GM12878 (cell line): ENCODE data around the gene ZFP90. TPM values are rescaled to one million over a fixed set of nuclear protein-coding genes. Genes with fewer than 3 reads are reported as not detected.

Experiments
- ATAC-seq: fragments of 200-7000 bp; cut with Tn5 transposase; 3 replicates; pipeline ENCODE4 v1.9.1; 2020; ENCODE audit warnings: mild to moderate bottlenecking, moderate library complexity
- BruUV-seq: library from RNA; stranded (reverse); fragments of 400-500 nt; replicated peaks from 2 replicates; lab custom pipeline; 2021; lab: Mats Ljungman, UMichigan
- CTCF ChIA-PET: fragments of 300-600 bp; sonication (Branson Sonifier 250); formaldehyde crosslinking; extraction: SDS; loops from one replicate; lab custom pipeline; 2021; ENCODE audit warnings: inconsistent platforms; lab: Yijun Ruan, JAX
- POLR2A ChIA-PET: fragments of 350-600 bp; formaldehyde crosslinking; extraction: SDS; loops from one replicate; lab custom pipeline; 2021; ENCODE audit warnings: inconsistent platforms; lab: Charles Lee
- RAD21 ChIA-PET: fragments of 300-600 bp; sonication (Branson Sonifier 250); formaldehyde crosslinking; loops from one replicate; lab custom pipeline; 2023; ENCODE audit warnings: antibody characterized with exemption; ENCODE audit not compliant: unreplicated experiment; lab: Charles Lee
- SMC1A ChIA-PET: fragments of 300-600 bp; sonication (Branson Sonifier 250); formaldehyde crosslinking; loops from one replicate; lab custom pipeline; 2023; ENCODE audit not compliant: unreplicated experiment, uncharacterized antibody; lab: Charles Lee
- DNase-seq: peaks from one replicate; pipeline ENCODE4 v3.0.0-alpha.2; 2011; ENCODE audit warnings: low read depth, low spot score
- FAIRE-seq: peaks from 3 replicates; lab custom pipeline; 2011; peaks lifted over from hg19 to GRCh38; lab: Jason Lieb, UNC
- H2AFZ ChIP-seq: 2 replicates; pipeline ENCODE4 v1.6.0; 2011; ENCODE audit warnings: low read depth, low read length, control low read depth; ENCODE audit not compliant: control insufficient read depth
- H3K27ac ChIP-seq: 2 replicates; pipeline ENCODE4 v1.5.1; 2011; ENCODE audit warnings: control low read depth; ENCODE audit not compliant: control insufficient read depth, insufficient read depth
- H3K27me3 ChIP-seq, 2 experiments: replicated peaks in 1 of 2; 2 replicates each; pipeline versions ENCODE4 v1.6.0 to v1.6.1; 2011; ENCODE audit warnings: low read length in 1 of 2; ENCODE audit not compliant: control insufficient read depth in 2 of 2, insufficient read depth in 2 of 2
- H3K36me3 ChIP-seq, 2 experiments: 2 replicates each; pipeline ENCODE4 v1.5.1; 2011; ENCODE audit warnings: low read length in 1 of 2; ENCODE audit not compliant: control insufficient read depth in 2 of 2, insufficient read depth in 2 of 2
- H3K4me1 ChIP-seq: 2 replicates; pipeline ENCODE4 v1.6.1; 2011; ENCODE audit warnings: mild to moderate bottlenecking, low read length, moderate library complexity, mixed read lengths; ENCODE audit not compliant: control insufficient read depth, insufficient read depth
- H3K4me2 ChIP-seq: 2 replicates; pipeline ENCODE4 v1.6.0; 2011; ENCODE audit warnings: control low read depth; ENCODE audit not compliant: control insufficient read depth, insufficient read depth
- H3K4me3 ChIP-seq: fragments of 200-600 bp; sonication (generic); 2 replicates; pipeline ENCODE4 v1.5.1; 2016
- H3K79me2 ChIP-seq: 2 replicates; pipeline ENCODE4 v1.6.0; 2011; ENCODE audit warnings: low read length; ENCODE audit not compliant: control insufficient read depth, insufficient read depth
- H3K9ac ChIP-seq: 2 replicates; pipeline ENCODE4 v1.8.0; 2011; ENCODE audit warnings: low read length, control low read depth, mixed read lengths; ENCODE audit not compliant: control insufficient read depth, insufficient read depth
- H3K9me3 ChIP-seq: replicated peaks from 3 replicates; pipeline ENCODE4 v1.5.1; 2011; ENCODE audit warnings: mild to moderate bottlenecking, low read length; ENCODE audit not compliant: control insufficient read depth, insufficient read depth
- H4K20me1 ChIP-seq: 2 replicates; pipeline ENCODE4 v1.6.0; 2011; ENCODE audit not compliant: control insufficient read depth, insufficient read depth
- CHD4 ChIP-seq: fragments of 200-600 bp; sonication (generic); IDR thresholded peaks from 2 replicates; pipeline ENCODE4 v1.6.1; 2016; ENCODE audit warnings: mild to moderate bottlenecking
- NRF1 ChIP-seq: conservative IDR thresholded peaks from 2 replicates; pipeline ENCODE4 v1.6.1; 2011; ENCODE audit warnings: mild to moderate bottlenecking, low read depth, low read length, improper control_type of control experiment
- WGBS: methylation state at CpG from one replicate; pipeline ENCODE4 v1.1.6; 2016; ENCODE audit warnings: low lambda C conversion rate; ENCODE audit not compliant: insufficient replicate concordance, insufficient coverage; ENCODE audit errors: missing lambda C conversion rate; 5-methylcytosine and 5-hydroxymethylcytosine counted together
- in situ Hi-C: fragments of 300-500 bp; cut with MboI; formaldehyde crosslinking; loops from 9 replicates; pipeline ENCODE4 v1.14.3; 2018; ENCODE audit warnings: mixed read lengths
- intact Hi-C: fragments of 100-400 bp; cut with micrococcal nuclease; formaldehyde crosslinking; loops from one replicate; pipeline ENCODE4 v1.14.2; 2022; ENCODE audit not compliant: unreplicated experiment
- polyA plus RNA-seq, 11 experiments: library from polyadenylated mRNA; depleted of rRNA in 4 of 11; unstranded in 6 of 11; stranded (reverse) in 5 of 11; fragments of >200 nt; fragmentation: Nextera tagmentation in 4 of 11; fragmentation: Illumina TruSeq in 1 of 11; extraction: Ambion mirVana in 4 of 11; extraction: Trizol in 1 of 11; gene quantifications; 1 replicate in 1 of 11; 2 replicates in 10 of 11; pipeline versions ENCODE4 v1.2.1 to v1.2.3, GENCODE V29; 2011 to 2016; ENCODE audit warnings: inconsistent platforms in 2 of 11, missing spikeins in 2 of 11, low read depth in 1 of 11
- total RNA-seq, 4 experiments: library from RNA; depleted of rRNA in 3 of 4; stranded (reverse); fragments of >200 nt in 3 of 4; fragmentation: Illumina TruSeq in 1 of 4; extraction: Trizol in 1 of 4; gene quantifications; 2 replicates each; pipeline versions ENCODE4 v1.2.1 to v1.2.3, GENCODE V29; 2013 to 2021

Gene ZFP90
- total and polyA plus RNA-seq, 10 of the 15 experiments (the other 5 are each of a cell fraction or from before 2014, with no cell fraction given), result 3.3 to 20.0 (median 15.4) TPM

DNA sequence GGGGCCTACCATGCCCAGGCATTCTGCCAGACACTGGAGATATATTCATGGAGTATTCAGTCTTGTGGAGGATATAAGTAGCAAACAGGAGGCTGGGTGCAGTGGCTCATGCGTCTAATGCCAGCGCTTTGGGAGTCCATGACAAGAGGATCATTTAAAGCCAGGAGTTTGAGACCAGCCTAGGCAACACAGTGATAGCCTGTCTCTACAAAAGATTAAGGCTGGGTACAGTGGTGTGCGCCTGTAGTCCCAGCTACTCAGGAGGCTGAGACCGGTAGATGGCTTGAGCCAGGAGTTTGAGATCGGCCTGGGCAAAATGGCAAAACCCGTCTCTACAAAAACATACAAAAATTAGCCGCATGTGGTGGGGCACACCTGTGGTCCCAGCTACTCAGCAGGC, 68.4 kb downstream of the ZFP90 start:
- no TSS peak for BruUV-seq
- SMC1A ChIA-PET, result no interaction called here
- Histone ChIP-seq H3K9ac (no peak overlapping the region), H3K4me3 (no peak overlapping the region), H3K4me1 (no peaks in the 10 kb centered on the region), H4K20me1 (no peaks in the 10 kb centered on the region), H2AFZ (no peak overlapping the region), H3K27ac (no peak overlapping the region), H3K27me3 (no peaks in the 10 kb centered on the region), H3K9me3 (no peaks in the 10 kb centered on the region), H3K79me2 (no peaks in the 10 kb centered on the region), H3K4me2 (no peak overlapping the region), H3K36me3 (no peaks in the 10 kb centered on the region)
- CTCF ChIA-PET, result no interaction called here
- in situ Hi-C loops (no loop called here), intact Hi-C loops (no loop called here)
- ATAC-seq (no peak), FAIRE-seq (no peak), DNase-seq (no peak)
- no peak for TF ChIP-seq CHD4
- POLR2A ChIA-PET, result no interaction called here
- RAD21 ChIA-PET, result no interaction called here
- 73% methylated on average over 7 of the region's 7 CpGs for WGBS

DNA sequence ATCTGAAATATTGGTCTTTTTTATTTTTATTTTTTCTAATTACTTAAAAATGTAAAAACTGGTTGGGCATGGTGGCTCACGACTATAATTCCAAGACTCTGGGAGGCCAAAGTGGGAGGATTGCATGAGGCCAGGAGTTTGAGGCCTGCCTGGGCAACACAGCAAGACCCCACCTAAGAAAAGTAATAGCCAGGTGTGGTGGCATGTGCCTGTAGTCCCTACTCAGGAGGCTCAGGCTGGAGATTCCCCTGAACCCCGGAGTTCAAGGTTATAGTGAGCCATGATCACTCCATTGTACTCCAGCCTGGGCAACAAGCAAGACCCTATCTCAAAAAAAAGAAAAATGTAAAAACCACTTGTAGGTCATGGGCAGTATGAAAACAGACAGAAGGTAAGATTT, 69.2 kb downstream of the ZFP90 start:
- no TSS peak for BruUV-seq
- FAIRE-seq (no peak), DNase-seq (no peak), ATAC-seq (no peak)
- intact Hi-C loops, result no loop called here
- TF ChIP-seq NRF1, result no peak
- Histone ChIP-seq H4K20me1 (no peaks in the 10 kb centered on the region), H3K36me3 (no peaks in the 10 kb centered on the region), H3K27ac (no peak overlapping the region), H3K79me2 (no peaks in the 10 kb centered on the region), H3K4me1 (no peaks in the 10 kb centered on the region), H3K4me2 (no peak overlapping the region), H3K27me3 (no peaks in the 10 kb centered on the region), H3K9ac (no peak overlapping the region), H3K9me3 (no peaks in the 10 kb centered on the region), H3K4me3 (no peak overlapping the region), H2AFZ (no peak overlapping the region)
- ChIA-PET SMC1A (no interaction called here), POLR2A (no interaction called here), CTCF (no interaction called here), RAD21 (no interaction called here)
- WGBS, result 23% methylated on average over 2 of the region's 2 CpGs
- in situ Hi-C loops, result no loop called here
